ENCODE data around the gene SLC4A11.
"Not testable (repeated sequence)": the region's sequence is repeated elsewhere in the genome, so short reads cannot be mapped to it uniquely, and the experiment has no call there.

Gene SLC4A11

DNA sequence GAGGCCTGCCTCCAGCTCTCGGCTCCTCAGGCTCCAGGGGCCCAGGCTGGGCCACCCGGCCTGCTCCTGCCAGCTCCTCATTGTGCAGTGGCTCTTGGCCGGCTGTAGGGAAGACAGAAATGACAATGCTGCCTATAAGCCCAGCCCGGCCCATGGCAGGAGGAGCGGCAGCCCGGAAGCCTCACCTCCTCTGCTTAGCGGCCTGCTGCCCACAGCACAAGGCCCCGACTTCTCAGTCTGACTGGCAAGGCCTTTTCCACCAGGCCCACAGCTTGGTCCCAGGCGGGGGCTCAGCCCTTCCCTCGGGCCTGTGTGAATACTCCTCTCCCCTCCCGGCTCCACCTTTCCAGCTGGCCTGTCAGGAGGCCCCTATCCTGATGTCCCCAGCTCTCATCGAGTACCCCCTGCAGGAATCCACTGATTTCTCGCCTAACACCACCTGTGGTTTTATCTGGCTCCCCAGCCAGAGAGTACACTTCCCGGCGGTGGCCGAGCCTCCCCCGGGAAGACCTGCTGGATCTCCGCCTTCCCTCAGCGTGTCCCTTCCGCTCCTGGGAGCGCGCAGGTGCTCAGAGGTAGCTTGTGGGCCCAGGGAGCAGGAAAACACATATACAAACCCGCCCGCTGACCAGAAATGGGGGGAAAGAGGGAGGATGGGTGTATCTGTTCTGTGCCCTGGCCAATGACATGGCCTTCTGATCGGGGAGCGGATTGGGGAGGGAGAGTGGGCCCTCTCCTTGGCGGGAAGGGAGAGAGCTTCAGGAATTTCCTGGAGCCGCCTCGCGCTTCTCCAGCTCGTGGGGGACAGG, 35.5 kb downstream of the SLC4A11 start:
- DNase-seq (ENCODE audit: low read depth, low spot score): no peak

DNA sequence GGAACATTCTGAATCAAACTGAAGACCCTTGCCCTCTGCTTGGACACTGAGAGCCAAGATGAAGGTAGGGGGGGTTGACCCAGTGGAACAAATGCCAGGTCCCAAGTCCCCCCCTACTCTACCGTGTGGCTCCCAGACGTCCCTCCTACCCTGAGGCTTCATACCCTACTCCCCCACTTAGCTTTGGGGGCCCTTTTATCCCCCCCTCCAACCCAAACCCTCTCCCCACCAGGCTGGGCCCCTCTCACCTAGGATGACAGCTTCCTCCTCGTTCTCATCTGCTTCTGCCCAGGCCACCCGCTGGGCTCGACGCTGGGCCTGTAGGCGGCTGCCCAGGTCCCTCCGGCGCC, 36.0 kb downstream of the SLC4A11 start:
- DNase-seq (ENCODE audit: low read depth, low spot score): no peak

DNA sequence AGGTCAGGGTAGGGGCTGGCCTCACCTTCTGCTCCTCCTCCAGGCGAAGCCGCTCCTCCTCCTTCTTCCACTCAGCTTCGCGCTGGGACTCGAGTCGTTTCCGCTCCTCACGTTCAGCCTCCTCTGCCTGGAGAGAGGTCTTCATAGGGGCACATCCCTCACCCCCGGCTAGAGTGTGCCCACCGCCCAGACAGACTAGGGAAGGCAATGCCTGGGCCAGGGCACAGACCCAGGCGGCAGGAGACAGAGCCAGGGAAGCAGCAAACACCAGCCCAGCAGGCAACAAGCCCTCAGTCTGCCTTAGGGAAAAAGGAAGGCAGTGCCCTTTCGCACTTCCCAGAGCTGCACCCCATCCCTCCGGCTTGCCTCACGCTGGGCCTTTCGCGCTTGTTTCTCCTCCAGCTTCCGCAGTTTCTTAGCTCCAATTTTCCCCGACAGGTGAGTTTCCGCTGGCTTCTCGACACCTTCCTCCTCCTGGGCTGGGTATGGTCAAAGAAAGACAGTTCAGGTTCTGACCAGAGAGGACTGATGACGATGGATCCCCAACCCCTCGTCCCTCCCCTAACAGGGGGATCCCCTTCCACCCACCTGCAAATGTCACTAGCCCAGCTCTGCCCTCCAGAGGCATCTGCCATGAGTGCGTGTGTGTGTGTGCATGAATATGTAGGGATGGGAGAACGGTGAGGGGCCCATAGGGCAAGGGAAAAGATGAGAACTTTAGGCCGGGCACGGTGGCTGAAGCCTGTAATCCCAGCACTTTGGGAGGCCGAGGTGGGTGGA, 38.8 kb downstream of the SLC4A11 start:
- DNase-seq (ENCODE audit: low read depth, low spot score): no peak

GRCh38 chr20:3199206-3199605, 39.8 kb downstream of the SLC4A11 start:
- no peak for DNase-seq (ENCODE audit: low read depth, low spot score)

DNA sequence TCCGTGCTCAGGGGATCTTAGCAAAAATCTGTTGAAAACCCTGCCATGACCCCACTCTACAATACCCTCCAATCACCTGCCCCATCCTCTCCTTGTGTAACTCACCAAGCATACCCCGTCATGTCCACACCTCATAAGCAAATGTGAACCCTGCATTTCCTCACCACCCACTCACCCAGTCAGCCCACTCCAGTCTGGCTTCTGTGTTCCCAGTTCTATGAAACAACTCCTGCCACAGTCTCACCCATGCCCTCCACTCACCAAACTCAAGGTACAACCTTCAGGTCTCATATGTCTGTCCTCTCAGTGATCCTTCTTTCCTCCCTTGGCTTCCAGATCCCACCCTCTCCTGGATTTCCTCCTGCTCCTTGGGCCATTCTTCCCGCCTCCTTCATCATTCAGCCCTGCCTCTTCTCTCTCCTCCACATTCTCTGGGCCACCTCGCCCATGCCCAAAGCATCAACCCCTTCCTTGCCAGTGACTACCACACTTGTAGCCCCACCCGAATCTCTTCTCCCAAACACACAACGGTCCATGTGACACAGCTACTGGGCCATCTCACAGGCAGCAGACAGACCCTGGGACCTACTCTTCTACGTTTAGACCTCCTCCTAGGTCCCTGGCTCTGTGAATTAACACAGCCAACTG, 43.3 kb downstream of the SLC4A11 start:
- DNase-seq (ENCODE audit: low read depth, low spot score): no peak

GRCh38 chr20:3194617-3195280, 44.2 kb downstream of the SLC4A11 start:
- no peak for DNase-seq (ENCODE audit: low read depth, low spot score)

- no peak for DNase-seq (ENCODE audit: low read depth, low spot score)
Measured at GRCh38 chr20:3193806-3194616, 45.0 kb downstream of the SLC4A11 start.

GRCh38 chr20:3192226-3193015, 46.6 kb downstream of the SLC4A11 start:
- DNase-seq (ENCODE audit: low read depth, low spot score): no peak

DNA sequence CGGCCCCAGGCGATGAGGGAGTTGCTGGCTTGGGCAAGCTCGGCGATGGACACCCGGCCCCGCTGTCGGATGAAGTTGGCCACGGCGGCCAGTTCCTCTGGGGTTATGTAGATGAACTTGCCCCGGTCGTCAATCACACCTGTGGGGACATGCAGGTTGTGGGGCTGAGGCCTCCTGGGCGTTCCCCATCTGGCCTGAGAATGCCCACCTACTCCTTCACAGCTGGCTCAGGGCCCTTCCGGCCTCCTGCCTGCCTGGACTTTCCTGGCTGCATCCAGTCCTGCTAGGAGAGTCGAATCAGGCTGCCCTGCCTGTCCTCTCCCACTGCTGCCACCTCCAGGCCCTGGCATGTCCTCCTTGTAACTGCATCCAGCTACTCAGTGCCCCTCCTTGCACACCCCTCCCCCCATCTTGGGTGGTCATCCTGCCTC, 48.3 kb downstream of the SLC4A11 start:
- DNase-seq (ENCODE audit: low read depth, low spot score): no peak

DNA sequence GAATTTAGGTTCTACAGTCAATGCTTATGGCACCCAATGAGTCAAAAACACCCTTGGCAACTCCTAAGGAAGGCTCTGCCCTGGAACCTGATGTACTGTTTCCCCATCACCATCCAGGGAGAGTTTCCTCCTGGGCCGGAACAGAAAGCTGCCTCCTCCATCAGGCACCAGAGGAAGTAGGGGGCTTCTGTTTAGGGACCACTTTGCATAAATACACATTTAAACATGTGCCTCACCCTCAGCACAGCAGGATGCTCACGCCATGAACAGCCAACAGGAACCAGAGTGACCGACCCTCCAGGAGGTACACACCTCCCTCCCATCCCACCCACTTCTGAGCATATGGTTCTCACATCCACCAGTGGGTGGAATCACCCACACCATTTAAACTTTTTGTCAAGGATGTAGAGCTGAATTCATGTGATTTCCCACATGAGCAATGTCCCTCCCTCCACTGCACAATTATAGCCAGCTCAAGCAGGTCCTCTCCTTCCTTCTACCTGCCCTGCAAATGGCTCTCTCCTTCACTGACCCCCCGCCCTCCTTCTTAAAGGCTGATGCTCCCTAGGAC, 49.3 kb downstream of the SLC4A11 start:
- no peak for DNase-seq (ENCODE audit: low read depth, low spot score)

GRCh38 chr20:3188823-3189413, 50.1 kb downstream of the SLC4A11 start:
- DNase-seq (ENCODE audit: low read depth, low spot score): no peak

- not testable (repeated sequence) for DNase-seq (ENCODE audit: low read depth, low spot score)
Measured at GRCh38 chr20:3187861-3188260, 51.1 kb downstream of the SLC4A11 start.

DNA sequence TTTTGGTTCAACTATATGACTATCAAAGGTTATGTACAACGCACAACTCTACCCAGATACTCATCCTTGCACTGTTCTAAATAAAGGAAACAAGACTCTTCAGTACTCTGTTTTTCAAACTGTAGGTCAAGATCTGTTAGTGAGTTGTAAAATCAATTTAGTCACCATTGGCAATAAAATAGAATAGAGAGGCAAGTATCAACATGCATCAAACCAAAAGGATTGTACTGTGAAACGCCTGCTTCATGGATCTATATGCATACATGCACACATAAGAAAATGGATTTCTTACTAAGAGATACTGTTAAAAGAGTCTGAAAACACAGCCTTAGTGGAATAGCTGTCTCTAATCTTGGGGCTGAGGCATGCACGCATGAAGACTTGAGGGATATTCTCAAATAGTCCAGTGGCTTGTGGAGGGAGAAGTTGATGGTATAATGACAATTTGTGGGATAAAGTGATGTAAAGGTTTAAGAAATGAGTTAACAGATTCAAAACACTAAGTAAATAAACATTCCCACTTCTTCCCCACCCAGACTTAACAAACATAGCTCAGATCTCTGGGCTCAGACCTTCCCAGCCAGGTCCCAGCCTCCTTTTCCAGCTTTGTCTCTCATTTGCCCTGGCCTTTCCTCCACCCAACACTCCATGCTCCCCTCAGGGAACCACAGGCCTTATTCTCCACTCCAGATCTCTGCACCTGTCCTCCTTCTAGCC, 54.9 kb downstream of the SLC4A11 start:
- DNase-seq (ENCODE audit: low read depth, low spot score): no peak

DNA sequence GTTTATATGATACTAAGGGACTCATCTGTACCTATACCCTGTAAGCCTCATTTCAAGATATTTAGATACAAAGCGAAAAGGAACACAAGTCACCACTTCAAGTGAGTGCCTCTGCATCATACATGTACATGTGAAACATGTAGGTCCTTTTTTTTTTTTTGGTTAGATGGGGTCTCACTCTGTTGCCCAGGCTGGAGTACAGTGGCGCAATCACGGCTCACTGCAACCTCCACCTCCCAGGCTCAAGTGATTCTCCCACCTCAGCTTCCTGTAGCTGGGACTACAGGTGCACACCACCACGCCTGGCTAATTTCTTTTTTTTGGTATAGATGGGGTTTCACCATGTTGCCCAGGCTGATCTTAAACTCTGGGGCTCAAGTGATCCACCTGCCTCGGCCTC, 56.6 kb downstream of the SLC4A11 start:
- not testable (repeated sequence) for DNase-seq (ENCODE audit: low read depth, low spot score)

DNA sequence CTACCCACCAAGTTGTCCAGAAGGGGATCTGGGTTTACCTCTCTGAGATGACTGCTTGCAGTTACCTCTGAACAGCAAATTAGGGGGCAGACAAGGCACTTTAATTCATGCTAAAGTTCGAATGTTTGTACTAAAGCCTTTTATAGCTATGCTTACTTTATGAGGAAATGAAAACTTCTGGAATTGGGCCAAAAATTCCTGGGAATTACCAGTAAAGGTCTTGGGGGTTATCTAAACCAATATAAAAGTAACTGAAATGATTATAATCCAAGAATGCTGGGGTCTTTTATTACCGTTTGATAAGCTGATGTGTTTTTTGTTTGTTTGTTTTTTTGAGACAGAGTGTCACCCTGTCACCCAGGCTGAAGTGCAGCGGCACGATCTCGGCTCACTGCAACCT, 57.7 kb downstream of the SLC4A11 start:
- no peak for DNase-seq (ENCODE audit: low read depth, low spot score)

- no peak for DNase-seq (ENCODE audit: low read depth, low spot score)
Measured at GRCh38 chr20:3180319-3180718, 58.7 kb downstream of the SLC4A11 start.

DNA sequence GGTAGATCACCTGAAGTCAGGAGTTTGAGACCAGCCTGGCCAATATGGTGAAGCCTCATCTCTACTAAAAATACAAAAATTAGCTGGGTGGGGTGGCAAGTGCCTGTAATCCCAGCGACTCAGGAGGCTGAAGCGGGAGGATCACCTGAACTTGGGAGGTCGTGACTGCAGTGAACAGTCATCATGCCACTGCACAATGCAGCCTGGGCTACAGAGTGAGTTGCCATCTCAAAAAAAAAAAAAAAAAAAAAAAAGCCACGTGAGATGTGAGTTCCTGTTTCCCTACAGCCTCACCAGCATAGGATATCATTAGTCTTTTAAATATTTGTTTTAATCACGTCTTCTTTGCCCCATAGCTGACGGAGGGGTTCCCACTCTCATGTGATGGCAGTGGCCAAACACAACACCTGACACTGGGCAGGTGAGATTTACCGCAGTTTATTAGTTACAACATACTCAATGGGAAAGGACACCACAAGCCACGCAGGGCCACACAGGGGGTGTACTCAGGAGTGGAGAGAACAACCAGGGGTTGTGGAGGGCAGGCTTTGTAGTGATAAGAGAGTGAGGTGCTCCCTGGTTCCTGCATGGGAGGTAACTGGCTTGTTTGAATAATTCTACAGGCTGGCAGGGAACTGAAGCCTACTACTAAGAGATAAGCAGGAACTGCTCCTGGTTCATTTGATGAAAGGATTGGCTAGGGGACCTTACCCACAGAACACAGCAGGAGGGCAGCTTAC, 61.1 kb downstream of the SLC4A11 start:
- no peak for DNase-seq (ENCODE audit: low read depth, low spot score)
